Bronchial epithelial cell (primary cell): Measurements from ENCODE around the gene LUZP1. TPM values are rescaled to one million over a fixed set of nuclear protein-coding genes. Genes with fewer than 3 reads are reported as not detected.

Experiments
- DNase-seq: peaks from one replicate; pipeline ENCODE4 v3.0.0-alpha.2; 2010; ENCODE audit warnings: low read depth
- FAIRE-seq: peaks from 2 replicates; lab custom pipeline; 2011; peaks lifted over from hg19 to GRCh38; lab: Jason Lieb, UNC
- H3K27me3 ChIP-seq: 2 replicates; pipeline ENCODE4 v1.5.1; 2011; ENCODE audit warnings: low read length; ENCODE audit not compliant: control insufficient read depth, insufficient read depth
- H3K36me3 ChIP-seq: 2 replicates; pipeline ENCODE4 v1.5.1; 2011; ENCODE audit warnings: low read length; ENCODE audit not compliant: control insufficient read depth, insufficient read depth
- H3K4me3 ChIP-seq: 2 replicates; pipeline ENCODE4 v1.5.1; 2011; ENCODE audit warnings: mild to moderate bottlenecking, low read depth, low read length, control low read depth
- total RNA-seq: library from RNA; depleted of rRNA; stranded (reverse); fragments of >200 nt; gene quantifications from 2 replicates; pipeline ENCODE4 v1.2.1, GENCODE V29; 2014
- TF ChIP-seq, protein P1 (sequence below): IDR thresholded peaks from 2 replicates; pipeline ENCODE4 v1.5.1; 2011; ENCODE audit warnings: mild to moderate bottlenecking, moderate library complexity, low read length, control low read depth, inconsistent platforms; ENCODE audit not compliant: insufficient read depth, severe bottlenecking

LUZP1 gene
- total RNA-seq, 1 donor from 2014 or later: 17.6 TPM

DNA sequence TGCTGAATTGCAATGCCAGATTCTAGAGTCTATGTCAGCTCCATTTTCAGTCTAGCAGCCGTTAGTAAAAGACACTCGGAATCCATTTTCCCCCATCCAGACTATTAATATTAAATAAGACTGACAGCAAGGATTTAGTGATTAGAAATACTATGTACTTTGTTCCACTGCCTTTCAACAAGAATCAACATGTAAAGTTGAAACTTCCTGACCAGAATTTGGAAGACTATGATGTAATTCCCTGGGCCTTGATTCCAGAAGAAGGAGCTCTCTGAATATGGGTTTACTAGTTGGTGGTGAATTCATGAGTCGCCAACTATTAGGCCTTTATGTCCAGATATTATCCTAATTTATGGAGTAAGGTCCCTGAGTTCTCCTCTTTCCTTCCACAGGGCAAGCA is 124.6 kb downstream of the LUZP1 start:
- Histone ChIP-seq H3K27me3 (no peaks in the 10 kb centered on the region), H3K4me3 (no peak overlapping the region), H3K36me3 (no peaks in the 10 kb centered on the region)
- DNase-seq (peak; percentile 86), FAIRE-seq (no peak)
- TF ChIP-seq, protein P1, sequence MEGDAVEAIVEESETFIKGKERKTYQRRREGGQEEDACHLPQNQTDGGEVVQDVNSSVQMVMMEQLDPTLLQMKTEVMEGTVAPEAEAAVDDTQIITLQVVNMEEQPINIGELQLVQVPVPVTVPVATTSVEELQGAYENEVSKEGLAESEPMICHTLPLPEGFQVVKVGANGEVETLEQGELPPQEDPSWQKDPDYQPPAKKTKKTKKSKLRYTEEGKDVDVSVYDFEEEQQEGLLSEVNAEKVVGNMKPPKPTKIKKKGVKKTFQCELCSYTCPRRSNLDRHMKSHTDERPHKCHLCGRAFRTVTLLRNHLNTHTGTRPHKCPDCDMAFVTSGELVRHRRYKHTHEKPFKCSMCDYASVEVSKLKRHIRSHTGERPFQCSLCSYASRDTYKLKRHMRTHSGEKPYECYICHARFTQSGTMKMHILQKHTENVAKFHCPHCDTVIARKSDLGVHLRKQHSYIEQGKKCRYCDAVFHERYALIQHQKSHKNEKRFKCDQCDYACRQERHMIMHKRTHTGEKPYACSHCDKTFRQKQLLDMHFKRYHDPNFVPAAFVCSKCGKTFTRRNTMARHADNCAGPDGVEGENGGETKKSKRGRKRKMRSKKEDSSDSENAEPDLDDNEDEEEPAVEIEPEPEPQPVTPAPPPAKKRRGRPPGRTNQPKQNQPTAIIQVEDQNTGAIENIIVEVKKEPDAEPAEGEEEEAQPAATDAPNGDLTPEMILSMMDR: no peak

DNA sequence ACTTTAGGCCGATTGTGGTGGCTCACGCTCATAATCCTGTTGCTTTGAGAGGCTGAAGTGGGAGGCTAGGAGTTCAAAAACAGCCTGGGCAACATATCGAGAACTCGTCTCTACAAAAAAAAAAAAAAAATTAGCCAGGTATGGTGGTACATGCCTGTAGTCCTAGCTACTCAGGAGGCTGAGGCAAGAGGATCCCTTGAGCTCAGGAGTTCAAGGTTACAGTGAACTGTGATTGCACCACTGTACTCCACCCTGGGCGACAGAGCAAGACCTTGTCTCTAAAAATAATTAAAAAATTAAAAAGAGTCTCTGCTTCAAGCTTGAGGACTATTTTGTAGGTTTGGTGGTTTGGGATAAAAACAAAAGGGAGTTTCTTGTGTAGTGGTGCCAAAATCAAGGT is 128.1 kb downstream of the LUZP1 start:
- no peak for FAIRE-seq
- DNase-seq: no peak
- Histone ChIP-seq H3K4me3 (no peak overlapping the region), H3K36me3 (no peaks in the 10 kb centered on the region), H3K27me3 (no peaks in the 10 kb centered on the region)
- TF ChIP-seq, protein P1: no peak

DNA sequence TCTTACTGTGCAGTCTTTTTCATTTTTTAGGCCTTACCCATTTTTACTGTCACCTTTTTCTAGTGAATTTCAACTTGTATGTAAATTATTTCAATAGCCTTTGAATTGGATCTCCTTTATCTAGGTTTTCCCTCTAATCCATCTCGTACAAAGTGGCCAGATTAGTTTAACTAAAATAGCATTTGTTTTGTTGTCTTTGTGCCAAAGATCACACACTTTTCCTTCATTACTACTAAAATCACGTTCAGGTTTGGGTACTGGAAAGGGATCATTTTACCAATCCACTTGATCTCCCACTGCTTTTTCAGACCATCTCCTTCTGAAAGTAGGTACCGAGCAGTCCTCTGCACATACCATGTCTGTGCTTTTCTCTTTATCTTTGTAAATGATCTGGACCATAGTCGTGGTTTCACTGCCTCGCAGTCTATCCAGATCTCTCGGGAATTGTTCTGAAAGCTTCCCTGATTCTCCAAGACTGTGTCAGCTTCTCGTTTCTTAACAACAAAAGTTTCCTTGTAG is 129.3 kb downstream of the LUZP1 start:
- no peak overlapping the region for H3K4me3 ChIP-seq
- DNase-seq (no peak), FAIRE-seq (no peak)
- H3K27me3 ChIP-seq: no peaks in the 10 kb centered on the region
- TF ChIP-seq, protein P1: no peak
- H3K36me3 ChIP-seq: no peaks in the 10 kb centered on the region

DNA sequence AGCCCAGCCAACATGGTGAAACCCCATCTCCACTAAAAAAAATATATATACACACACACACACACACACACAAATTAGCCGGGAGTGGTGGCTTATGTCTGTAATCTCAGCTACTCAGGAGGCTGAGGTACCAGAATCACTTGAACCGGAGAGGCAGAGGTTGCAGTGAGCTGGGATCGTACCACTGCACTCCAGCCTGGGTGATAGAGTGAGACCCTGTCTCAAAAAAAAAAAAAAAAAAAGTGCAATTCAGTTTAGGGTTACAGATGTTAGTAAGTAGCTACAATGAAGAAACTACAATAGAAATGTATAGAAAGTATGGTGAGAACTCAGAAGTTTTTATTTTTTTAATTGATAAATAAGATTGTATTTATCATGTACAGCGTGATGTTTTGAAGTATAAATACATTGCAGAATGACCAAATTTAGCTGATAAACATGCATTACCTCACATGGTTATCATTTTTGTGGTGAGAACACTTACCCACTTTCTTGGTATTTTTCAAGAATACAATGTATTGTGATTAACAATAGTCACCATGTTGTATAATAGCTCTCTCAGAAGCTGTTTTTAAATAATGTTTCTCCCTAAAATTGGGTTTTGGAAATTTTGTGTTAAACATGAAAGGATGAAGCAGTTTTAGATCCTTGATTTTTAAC is 131.4 kb downstream of the LUZP1 start:
- DNase-seq (no peak), FAIRE-seq (no peak)
- TF ChIP-seq, protein P1: no peak
- Histone ChIP-seq H3K4me3 (no peak overlapping the region), H3K36me3 (no peaks in the 10 kb centered on the region), H3K27me3 (no peaks in the 10 kb centered on the region)

DNA sequence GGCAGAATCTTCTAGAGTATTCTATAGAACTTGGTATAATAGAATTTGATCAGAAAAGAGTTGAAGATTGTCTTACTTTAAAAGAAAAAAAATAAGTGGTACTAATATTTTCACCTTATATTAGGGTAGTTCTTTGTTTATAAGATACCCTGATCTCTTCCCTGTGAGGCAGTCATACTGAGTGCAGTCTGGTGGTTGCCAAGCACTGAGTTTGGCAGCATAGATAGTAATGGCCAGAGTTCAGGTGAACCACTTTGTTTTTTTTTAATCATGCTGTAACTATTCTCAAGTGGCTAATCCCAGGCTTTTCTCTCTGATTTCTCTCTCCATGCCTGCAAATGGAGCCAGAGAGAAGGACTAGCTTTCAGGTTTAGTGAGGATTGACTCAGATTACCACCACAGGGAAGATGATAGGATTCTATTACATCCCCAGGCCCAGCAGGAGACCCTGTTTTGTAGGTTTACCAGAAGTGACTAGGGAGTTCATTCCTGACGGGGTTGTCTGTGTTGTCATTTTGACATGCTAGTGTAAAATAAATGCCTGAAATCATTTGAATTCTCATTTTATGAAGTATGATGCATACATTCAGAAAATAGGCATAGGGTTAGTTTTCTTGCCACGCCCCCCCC is 132.7 kb downstream of the LUZP1 start:
- DNase-seq: no peak
- TF ChIP-seq, protein P1: no peak
- Histone ChIP-seq H3K36me3 (no peaks in the 10 kb centered on the region), H3K4me3 (no peak overlapping the region), H3K27me3 (no peaks in the 10 kb centered on the region)
- FAIRE-seq: no peak

Other genes starting within 250 kb of the LUZP1 start
- not detected in 2 replicates for gene LACTBL1, start 196.0 kb downstream of the LUZP1 start, total RNA-seq
- gene TEX46, start 153.0 kb downstream of the LUZP1 start, total RNA-seq: not detected in 2 replicates
- gene KDM1A, start 149.4 kb downstream of the LUZP1 start, total RNA-seq: 69.8 and 71.1 TPM in 2 replicates
- gene HTR1D, start 48.6 kb upstream of the LUZP1 start, total RNA-seq: under 0.01 and 0.26 TPM in 2 replicates
- gene HNRNPR, start 175.4 kb upstream of the LUZP1 start, total RNA-seq: 70.8 and 84.0 TPM in 2 replicates
- 29.0 and 35.7 TPM in 2 replicates for gene ZNF436, start 201.0 kb upstream of the LUZP1 start, total RNA-seq